Trophoblast cell (in vitro differentiated cells and primary cell): ENCODE results near the gene LRRC63.
"Not testable (repeated sequence)": the region's sequence is repeated elsewhere in the genome, so short reads cannot be mapped to it uniquely, and the experiment has no call there.

Experiments used
- DNase-seq, 2 donors: peaks; one replicate each; pipeline ENCODE4 v3.0.0-alpha.2; 2016
- H2AFZ ChIP-seq: 2 replicates; pipeline ENCODE4 v1.6.1; 2013; ENCODE audit warnings: low read length, moderate library complexity, mild to moderate bottlenecking; ENCODE audit not compliant: insufficient read depth, poor library complexity
- H2AK5ac ChIP-seq: 2 replicates; pipeline ENCODE4 v1.6.1; 2013; ENCODE audit warnings: mild to moderate bottlenecking, low read length
- H2BK120ac ChIP-seq: 2 replicates; pipeline ENCODE4 v1.6.1; 2013; ENCODE audit warnings: low read length, mild to moderate bottlenecking, moderate library complexity; ENCODE audit not compliant: insufficient read depth, poor library complexity
- H2BK12ac ChIP-seq: 2 replicates; pipeline ENCODE4 v1.6.1; 2013; ENCODE audit warnings: mild to moderate bottlenecking, low read length, moderate library complexity
- H2BK5ac ChIP-seq: 2 replicates; pipeline ENCODE4 v1.6.1; 2013; ENCODE audit warnings: low read length, low read depth, moderate library complexity, mild to moderate bottlenecking; ENCODE audit not compliant: poor library complexity
- H3K14ac ChIP-seq: 2 replicates; pipeline ENCODE4 v1.6.1; 2013; ENCODE audit warnings: mild to moderate bottlenecking, low read length
- H3K18ac ChIP-seq: 2 replicates; pipeline ENCODE4 v1.6.1; 2013; ENCODE audit warnings: mild to moderate bottlenecking, low read length
- H3K23ac ChIP-seq: 2 replicates; pipeline ENCODE4 v1.6.1; 2013; ENCODE audit warnings: low read length
- H3K27ac ChIP-seq: 2 replicates; pipeline ENCODE4 v1.5.1; 2013; ENCODE audit warnings: low read depth, mild to moderate bottlenecking, inconsistent platforms, low read length, moderate library complexity
- H3K27me3 ChIP-seq: 2 replicates; pipeline ENCODE4 v1.6.1; 2013; ENCODE audit warnings: inconsistent platforms, mild to moderate bottlenecking, low read length, moderate library complexity; ENCODE audit not compliant: insufficient read depth
- H3K36me3 ChIP-seq, 2 experiments: 1 replicate in 1 of 2; 2 replicates in 1 of 2; pipeline ENCODE4 v1.6.1; 2013; ENCODE audit warnings: low read length in 2 of 2, mild to moderate bottlenecking in 2 of 2, moderate library complexity in 1 of 2; ENCODE audit not compliant: insufficient read depth in 2 of 2, control insufficient read depth in 1 of 2
- H3K4ac ChIP-seq: 2 replicates; pipeline ENCODE4 v1.6.1; 2013; ENCODE audit warnings: low read depth, mild to moderate bottlenecking, low read length, moderate library complexity
- H3K4me1 ChIP-seq, 2 experiments: 1 replicate in 1 of 2; 2 replicates in 1 of 2; pipeline ENCODE4 v1.6.1; 2013; ENCODE audit warnings: low read length in 2 of 2, mild to moderate bottlenecking in 2 of 2, moderate library complexity in 1 of 2; ENCODE audit not compliant: insufficient read depth in 2 of 2, control insufficient read depth in 1 of 2
- H3K4me2 ChIP-seq: 2 replicates; pipeline ENCODE4 v1.6.1; 2013; ENCODE audit warnings: inconsistent platforms, mild to moderate bottlenecking, low read length, moderate library complexity
- H3K4me3 ChIP-seq: 2 replicates; pipeline ENCODE4 v1.5.1; 2013; ENCODE audit warnings: mild to moderate bottlenecking, low read depth, low read length, inconsistent platforms
- H3K79me1 ChIP-seq: one replicate; pipeline ENCODE4 v1.6.1; 2013; ENCODE audit warnings: low read length
- H3K79me2 ChIP-seq: 2 replicates; pipeline ENCODE4 v1.6.1; 2013; ENCODE audit warnings: low read length, mild to moderate bottlenecking; ENCODE audit not compliant: control insufficient read depth, insufficient read depth, poor library complexity
- H3K9ac ChIP-seq: 2 replicates; pipeline ENCODE4 v1.6.1; 2013; ENCODE audit warnings: mild to moderate bottlenecking, low read length
- H3K9me3 ChIP-seq: 2 replicates; pipeline ENCODE4 v1.6.1; 2013; ENCODE audit warnings: low read depth, mild to moderate bottlenecking, control low read depth, inconsistent platforms, low read length; ENCODE audit not compliant: insufficient read depth
- H4K12ac ChIP-seq: 2 replicates; pipeline ENCODE4 v1.6.1; 2013; ENCODE audit warnings: low read depth, mild to moderate bottlenecking, low read length, moderate library complexity
- H4K8ac ChIP-seq: 2 replicates; pipeline ENCODE4 v1.6.1; 2013; ENCODE audit warnings: low read depth, mild to moderate bottlenecking, low read length, moderate library complexity
- H4K91ac ChIP-seq: one replicate; pipeline ENCODE4 v1.6.1; 2013; ENCODE audit warnings: low read depth, mild to moderate bottlenecking, low read length, moderate library complexity
- WGBS: extraction: QIAGEN DNeasy Blood & Tissue Kit; methylation state at CpG from one replicate; pipeline ENCODE4 v1.1.7; 2013; ENCODE audit warnings: missing lambda C conversion rate; ENCODE audit not compliant: insufficient read length, insufficient coverage; ENCODE audit errors: extremely low coverage; 5-methylcytosine and 5-hydroxymethylcytosine counted together

LRRC63 gene

DNA sequence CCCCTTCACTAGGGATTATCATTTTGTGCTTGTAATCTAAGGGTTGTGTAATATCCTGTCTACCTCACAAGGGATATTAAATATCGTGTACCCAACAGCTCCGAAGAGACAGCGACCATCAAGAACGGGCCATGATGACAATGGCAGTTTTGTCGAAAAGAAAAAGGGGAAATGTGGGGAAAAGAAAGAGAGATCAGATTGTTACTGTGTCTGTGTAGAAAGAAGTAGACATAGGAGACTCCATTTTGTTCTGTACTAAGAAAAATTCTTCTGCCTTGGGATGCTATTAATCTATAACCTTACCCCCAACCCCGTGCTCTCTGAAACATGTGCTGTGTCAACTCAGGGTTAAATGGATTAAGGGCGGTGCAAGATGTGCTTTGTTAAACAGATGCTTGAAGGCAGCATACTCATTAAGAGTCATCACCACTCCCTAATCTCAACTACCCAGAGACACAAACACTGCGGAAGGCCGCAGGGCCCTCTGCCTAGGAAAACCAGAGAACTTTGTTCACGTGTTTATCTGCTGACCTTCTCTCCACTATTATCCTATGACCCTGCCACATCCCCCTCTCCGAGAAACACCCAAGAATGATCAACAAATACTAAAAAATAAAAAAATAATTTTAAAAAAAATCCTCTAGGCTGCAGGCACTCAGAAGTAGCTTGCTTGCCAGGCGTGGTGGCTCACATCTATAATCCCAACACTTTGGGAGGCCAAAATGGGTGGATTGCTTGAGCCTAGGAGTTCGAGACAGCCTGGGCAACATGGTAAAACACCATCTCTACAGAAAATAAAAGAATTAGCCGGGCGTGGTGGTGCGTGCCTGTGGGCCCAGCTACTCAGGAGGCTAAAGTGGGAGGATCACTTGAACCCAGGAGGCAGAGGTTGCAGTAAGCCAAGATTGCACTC lies 72.4 kb downstream of the LRRC63 start:
- H3K23ac ChIP-seq, H3K9me3 ChIP-seq, H3K36me3 ChIP-seq, H3K4me1 ChIP-seq, H3K4me3 ChIP-seq, DNase-seq, H3K4ac ChIP-seq, H3K27me3 ChIP-seq, H3K79me2 ChIP-seq, H3K4me2 ChIP-seq, H3K9ac ChIP-seq: not testable (repeated sequence)
- Histone ChIP-seq H2AFZ (peak overlapping the region; percentile 45), H4K8ac (peak overlapping the region; percentile 89), H4K12ac (peak overlapping the region; percentile 80), H4K91ac (peak overlapping the region; percentile 89), H3K14ac (peak overlapping the region; percentile 60), H2BK120ac (peak overlapping the region; percentile 97), H2AK5ac (peak overlapping the region; percentile 63), H3K79me1 (peaks cover 20% of the 10 kb centered on the region), H3K27ac (peak overlapping the region; percentile 45), H3K18ac (peak overlapping the region; percentile 80), H2BK12ac (peak overlapping the region; percentile 95), H2BK5ac (peak overlapping the region; percentile 81)
- no CpG with 5 or more reads among the region's 16 CpGs for WGBS

DNA sequence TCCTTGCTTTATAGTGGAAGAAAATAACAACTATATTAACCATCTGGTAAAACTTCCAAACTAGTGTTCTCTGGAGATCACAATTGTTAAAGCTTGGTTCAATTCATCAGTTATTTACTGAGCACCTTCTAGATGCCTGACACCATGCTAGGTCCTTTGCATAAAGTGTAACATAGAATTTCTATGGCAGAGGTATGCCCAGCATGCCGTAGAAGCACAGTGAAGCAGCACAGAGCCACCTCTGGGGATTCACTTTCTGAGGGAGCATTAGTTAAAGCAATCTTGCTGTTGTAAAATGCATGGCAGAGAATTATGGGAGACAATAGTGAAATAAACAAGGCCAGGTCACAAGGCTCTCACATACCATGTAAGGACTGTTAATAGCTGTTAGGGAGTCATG lies 75.2 kb downstream of the LRRC63 start:
- no peak overlapping the region for H2AFZ ChIP-seq
- no peak overlapping the region for H2BK12ac ChIP-seq
- H2AK5ac ChIP-seq: no peak overlapping the region
- no peak overlapping the region for H3K18ac ChIP-seq
- H4K91ac ChIP-seq: no peak overlapping the region
- WGBS: no CpG with 5 or more reads among the region's 1 CpG
- no peak overlapping the region for H3K14ac ChIP-seq
- H3K79me1 ChIP-seq: peaks cover 15% of the 10 kb centered on the region
- H3K23ac ChIP-seq: no peak overlapping the region
- peaks cover 2 to 7% of the 10 kb centered on the region in 2 experiments for H3K4me1 ChIP-seq
- no peak for DNase-seq
- no peak overlapping the region for H2BK120ac ChIP-seq
- H2BK5ac ChIP-seq: no peak overlapping the region
- H3K36me3 ChIP-seq: no peaks in the 10 kb centered on the region
- no peaks in the 10 kb centered on the region for H3K9me3 ChIP-seq
- H3K9ac ChIP-seq: no peak overlapping the region
- H3K79me2 ChIP-seq: peaks cover 5% of the 10 kb centered on the region
- no peak overlapping the region for H3K27ac ChIP-seq
- H3K4me3 ChIP-seq: no peak overlapping the region
- H3K27me3 ChIP-seq: no peaks in the 10 kb centered on the region
- H4K8ac ChIP-seq: no peak overlapping the region
- no peak overlapping the region for H4K12ac ChIP-seq
- no peak overlapping the region for H3K4ac ChIP-seq
- H3K4me2 ChIP-seq: no peak overlapping the region

- H3K4me1 ChIP-seq: peaks cover 2 to 6% of the 10 kb centered on the region in 2 experiments
- H2AK5ac ChIP-seq: no peak overlapping the region
- peak overlapping the region; percentile 41 for H2BK120ac ChIP-seq
- H2BK5ac ChIP-seq: no peak overlapping the region
- no peak overlapping the region for H3K18ac ChIP-seq
- no peaks in the 10 kb centered on the region for H3K9me3 ChIP-seq
- H2BK12ac ChIP-seq: no peak overlapping the region
- H3K36me3 ChIP-seq: no peaks in the 10 kb centered on the region
- H3K9ac ChIP-seq: no peak overlapping the region
- H3K23ac ChIP-seq: no peak overlapping the region
- peaks cover 16% of the 10 kb centered on the region for H3K79me1 ChIP-seq
- H3K14ac ChIP-seq: no peak overlapping the region
- H3K27me3 ChIP-seq: no peaks in the 10 kb centered on the region
- H3K79me2 ChIP-seq: peaks cover 5% of the 10 kb centered on the region
- H4K91ac ChIP-seq: no peak overlapping the region
- no peak overlapping the region for H4K8ac ChIP-seq
- WGBS: no CpG with 5 or more reads among the region's 5 CpGs
- DNase-seq: peak in 1 of 2 donors; percentile 71
- no peak overlapping the region for H3K27ac ChIP-seq
- no peak overlapping the region for H3K4me3 ChIP-seq
- H2AFZ ChIP-seq: no peak overlapping the region
- H3K4me2 ChIP-seq: no peak overlapping the region
- peak overlapping the region; percentile 24 for H3K4ac ChIP-seq
- H4K12ac ChIP-seq: no peak overlapping the region
Observed at GRCh38 chr13:46288570-46289259, 77.0 kb downstream of the LRRC63 start.

- Histone ChIP-seq H3K4me3 (no peak overlapping the region), H3K23ac (no peak overlapping the region), H3K4me1 (peaks cover 2 to 6% of the 10 kb centered on the region in 2 experiments), H3K27ac (no peak overlapping the region), H4K8ac (no peak overlapping the region), H3K27me3 (no peaks in the 10 kb centered on the region), H3K79me2 (peaks cover 5% of the 10 kb centered on the region), H2BK12ac (no peak overlapping the region), H3K9ac (no peak overlapping the region), H3K18ac (no peak overlapping the region), H4K12ac (no peak overlapping the region), H3K9me3 (no peaks in the 10 kb centered on the region), H3K79me1 (peaks cover 15% of the 10 kb centered on the region), H4K91ac (no peak overlapping the region), H3K36me3 (no peaks in the 10 kb centered on the region), H2BK120ac (no peak overlapping the region), H2BK5ac (no peak overlapping the region), H2AFZ (peak overlapping the region; percentile 45), H3K4me2 (no peak overlapping the region), H2AK5ac (no peak overlapping the region), H3K4ac (no peak overlapping the region), H3K14ac (no peak overlapping the region)
- DNase-seq: no peak
- no CpG with 5 or more reads among the region's 4 CpGs for WGBS
Observed at GRCh38 chr13:46289260-46289955, 77.7 kb downstream of the LRRC63 start.
